GM19455 (cell line): ENCODE results near the gene SLC25A1.
"Not testable (repeated sequence)": the region's sequence is repeated elsewhere in the genome, so short reads cannot be mapped to it uniquely, and the experiment has no call there.

Experiments used
- ATAC-seq: cut with Tn5 transposase; IDR thresholded peaks from one replicate; pipeline ENCODE4 v1.9.1; 2021; ENCODE audit not compliant: unreplicated experiment

Gene SLC25A1

GRCh38 chr22:19168088-19168890 lies 10.2 kb downstream of the SLC25A1 start:
- ATAC-seq: no peak

GRCh38 chr22:19167106-19167869 lies 11.2 kb downstream of the SLC25A1 start:
- no peak for ATAC-seq

- ATAC-seq: no peak
Measured at GRCh38 chr22:19166421-19166820, 12.1 kb downstream of the SLC25A1 start.

GRCh38 chr22:19164425-19164824 lies 14.1 kb downstream of the SLC25A1 start:
- no peak for ATAC-seq

GRCh38 chr22:19158649-19159048 lies 19.9 kb downstream of the SLC25A1 start:
- ATAC-seq: not testable (repeated sequence)

GRCh38 chr22:19156109-19156508 lies 22.4 kb downstream of the SLC25A1 start:
- not testable (repeated sequence) for ATAC-seq

GRCh38 chr22:19152942-19153883 lies 25.3 kb downstream of the SLC25A1 start:
- ATAC-seq: no peak

GRCh38 chr22:19151329-19152191 lies 27.0 kb downstream of the SLC25A1 start:
- no peak for ATAC-seq

- no peak for ATAC-seq
Measured at GRCh38 chr22:19150482-19151328, 27.8 kb downstream of the SLC25A1 start.

GRCh38 chr22:19149991-19150390 lies 28.5 kb downstream of the SLC25A1 start, which contains the start of gene GSC2:
Gene GSC2 (minus strand): TSS chr22:19150292. CDS start chr22:19150283, 9 bp downstream.
- ATAC-seq: no peak

GRCh38 chr22:19149047-19149883 lies 29.3 kb downstream of the SLC25A1 start:
- ATAC-seq: no peak

GRCh38 chr22:19148417-19149046 lies 30.0 kb downstream of the SLC25A1 start:
- ATAC-seq: no peak

- no peak for ATAC-seq
Measured at GRCh38 chr22:19147195-19147780, 31.2 kb downstream of the SLC25A1 start.

- no peak for ATAC-seq
Measured at GRCh38 chr22:19146215-19146968, 32.1 kb downstream of the SLC25A1 start.

GRCh38 chr22:19143967-19144400 lies 34.6 kb downstream of the SLC25A1 start:
- ATAC-seq: no peak

- ATAC-seq: no peak
Measured at GRCh38 chr22:19143212-19143611, 35.3 kb downstream of the SLC25A1 start.

GRCh38 chr22:19142394-19142793 lies 36.1 kb downstream of the SLC25A1 start:
- no peak for ATAC-seq
